Muscle of arm (tissue), 14 donors: ENCODE data around the gene GIMAP2. TPM values are rescaled to one million over a fixed set of nuclear protein-coding genes. Genes with fewer than 3 reads are reported as not detected.
"Not testable (repeated sequence)": the region's sequence is repeated elsewhere in the genome, so short reads cannot be mapped to it uniquely, and the experiment has no call there.

Experiments
- DNase-seq: peaks from one replicate; pipeline ENCODE4 v3.0.0-alpha.2; 2013
- long read RNA-seq, 11 donors: transcript quantifications; one replicate each; lab custom pipeline, GENCODE V29; 2026
- polyA plus RNA-seq, 12 donors: library from polyadenylated mRNA; unstranded; fragments of 120-200 nt; gene quantifications; one replicate each; pipeline ENCODE4 v1.2.1, GENCODE V29; 2013; ENCODE audit not compliant: insufficient read length in 12 of 12

GIMAP2 gene
- polyA plus RNA-seq = 1 to 10 TPM in 10 of 12 donors, not detected in 2; 3.6 to 8.3 (median 6.2) TPM
- long read RNA-seq, donor 1, transcript GIMAP2-201 (3 exons, 1,449 nt) = major isoform, 5 of 5 reads
- long read RNA-seq, donor 1, partial matches to known transcripts = 0 of 5 reads
- long read RNA-seq, donor 1, other reads (novel, unspliced or antisense) = 0 of 5 reads
- long read RNA-seq, donor 2 = 0 reads
- long read RNA-seq, donor 3 = 0 reads
- long read RNA-seq, donor 4, partial matches to known transcripts = 0 of 1 reads
- long read RNA-seq, donor 4, other reads (novel, unspliced or antisense) = 0 of 1 reads
- long read RNA-seq, donor 5, partial matches to known transcripts = 0 of 2 reads
- long read RNA-seq, donor 5, other reads (novel, unspliced or antisense) = 0 of 2 reads
- long read RNA-seq, donor 6 = 0 reads
- long read RNA-seq, donor 7, partial matches to known transcripts = 0 of 2 reads
- long read RNA-seq, donor 7, other reads (novel, unspliced or antisense) = 0 of 2 reads
- long read RNA-seq, donor 8, partial matches to known transcripts = 0 of 2 reads
- long read RNA-seq, donor 8, other reads (novel, unspliced or antisense) = 0 of 2 reads
- long read RNA-seq, donor 9 = 0 reads
- long read RNA-seq, donor 10, transcript GIMAP2-201 (3 exons, 1,449 nt) = major isoform, 5 of 6 reads
- long read RNA-seq, donor 10, partial matches to known transcripts = 0 of 6 reads
- long read RNA-seq, donor 10, other reads (novel, unspliced or antisense) = 0 of 6 reads
- long read RNA-seq, donor 11, partial matches to known transcripts = 0 of 4 reads
- long read RNA-seq, donor 11, other reads (novel, unspliced or antisense) = 0 of 4 reads

DNA sequence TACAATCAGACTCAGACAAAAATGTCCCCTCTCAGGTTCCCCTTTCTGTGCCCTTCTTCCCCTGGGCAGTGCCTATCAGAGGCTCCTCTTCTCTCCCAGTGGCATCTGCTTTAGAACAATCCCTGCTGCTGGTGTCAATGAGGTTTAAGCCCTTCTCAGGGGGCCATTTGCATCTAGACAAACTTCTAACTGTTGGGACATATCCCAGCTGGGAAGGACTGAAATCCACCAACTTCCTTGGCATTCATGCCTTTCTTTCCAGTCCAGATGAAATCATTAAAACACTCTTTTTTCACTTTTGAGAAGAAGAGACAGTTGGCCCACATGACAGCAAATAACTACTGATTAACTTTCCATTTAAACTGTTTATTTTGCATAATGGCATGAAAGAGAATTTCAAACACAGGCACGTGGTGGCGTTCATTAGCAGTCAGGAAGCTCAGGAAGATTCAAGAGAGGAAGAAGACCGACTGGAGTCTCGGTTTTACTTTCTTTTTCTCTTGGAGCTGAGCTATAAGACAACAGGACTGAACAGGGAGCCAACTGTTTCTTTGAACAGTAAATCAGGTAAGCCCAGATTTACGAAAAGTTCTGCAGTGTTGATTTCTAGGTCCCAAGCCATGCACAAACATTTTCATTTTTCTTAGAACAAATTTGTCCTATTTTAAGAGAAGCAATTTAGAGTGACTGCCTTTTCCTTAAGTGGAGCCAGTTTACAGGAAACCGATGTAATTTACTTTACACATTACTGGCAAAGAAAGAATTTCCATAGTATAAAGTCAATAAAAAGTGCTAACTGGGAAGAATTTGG lies at the start of gene GIMAP2:
GIMAP2 (plus strand) TSS at position 488 of the 811 bp plus-strand sequence. CDS start 1,354 bp downstream, outside the sequence.
- peak; percentile 48 for DNase-seq

DNA sequence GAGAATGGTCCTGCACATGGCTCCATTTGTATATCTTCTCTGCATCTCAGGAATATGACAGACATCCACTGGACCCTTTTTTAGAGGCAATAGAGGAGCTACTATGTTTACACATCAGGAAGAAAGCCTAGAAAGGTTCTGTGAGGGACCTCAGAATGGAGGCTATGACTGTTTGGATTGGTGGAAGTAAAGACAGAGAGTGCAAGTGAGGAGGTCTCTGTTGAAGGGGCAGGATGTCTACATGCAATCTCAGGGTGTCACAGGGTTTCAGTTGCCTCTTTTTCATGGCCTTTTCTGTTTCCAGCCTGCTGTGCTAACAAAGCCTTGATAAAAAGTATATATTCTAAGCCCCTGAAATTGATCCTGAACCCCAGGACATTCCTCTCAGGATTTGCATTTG lies 43.7 kb upstream of the GIMAP2 start:
- no peak for DNase-seq

DNA sequence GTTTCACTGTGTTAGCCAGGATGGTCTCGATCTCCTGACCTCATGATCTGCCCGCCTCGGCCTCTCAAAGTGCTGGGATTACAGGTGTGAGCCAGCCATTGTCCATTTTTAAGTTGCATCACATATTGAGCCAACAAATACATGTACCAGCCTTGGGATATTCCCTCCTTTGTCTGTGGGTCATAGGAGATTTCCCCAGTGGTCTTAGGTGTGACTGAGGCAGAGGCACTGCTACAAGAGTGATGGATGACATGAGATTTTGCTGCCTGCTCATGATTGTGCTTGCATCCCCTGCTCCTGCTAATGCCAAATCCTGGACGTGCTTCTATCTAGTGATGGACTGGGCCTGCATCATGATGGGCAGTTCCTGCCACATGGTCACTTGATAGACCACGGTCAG lies 42.6 kb upstream of the GIMAP2 start:
- no peak for DNase-seq

DNA sequence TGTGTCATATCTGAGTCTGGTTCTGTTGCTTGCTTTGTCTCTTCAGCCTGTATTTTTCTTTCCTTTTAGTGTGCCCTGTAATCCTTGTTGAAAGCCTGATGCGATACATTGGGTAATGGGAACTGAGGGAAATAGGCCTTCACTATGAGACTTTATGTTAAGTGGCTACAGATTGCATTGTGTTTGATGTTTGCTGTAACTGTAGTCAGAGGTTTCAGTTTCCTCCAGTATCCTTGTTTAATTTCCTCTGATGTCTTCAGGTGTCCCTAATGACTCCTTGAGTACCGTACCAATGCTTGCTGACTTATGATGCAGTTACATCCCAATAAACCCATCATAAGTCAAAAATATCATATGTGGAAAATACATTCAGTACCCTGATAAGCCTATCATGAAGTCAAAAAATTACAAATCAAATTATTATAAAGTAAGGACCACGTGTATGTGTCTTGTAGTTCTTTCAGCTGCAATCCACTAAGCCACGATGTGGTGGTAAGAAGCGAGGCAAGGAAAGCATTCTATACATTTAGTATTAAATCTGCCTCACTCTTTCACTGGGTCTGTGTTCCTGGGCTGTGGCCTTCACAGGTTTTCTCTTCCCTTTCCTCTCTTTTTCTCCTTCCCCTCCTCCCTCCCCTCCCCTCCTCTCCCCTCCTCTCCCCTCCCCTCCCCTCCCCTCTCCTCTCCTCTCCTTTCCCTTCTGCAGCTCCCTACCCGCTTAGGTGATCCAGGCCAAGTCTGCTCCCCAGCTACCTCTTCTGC lies 40.1 kb upstream of the GIMAP2 start:
- DNase-seq = no peak

DNA sequence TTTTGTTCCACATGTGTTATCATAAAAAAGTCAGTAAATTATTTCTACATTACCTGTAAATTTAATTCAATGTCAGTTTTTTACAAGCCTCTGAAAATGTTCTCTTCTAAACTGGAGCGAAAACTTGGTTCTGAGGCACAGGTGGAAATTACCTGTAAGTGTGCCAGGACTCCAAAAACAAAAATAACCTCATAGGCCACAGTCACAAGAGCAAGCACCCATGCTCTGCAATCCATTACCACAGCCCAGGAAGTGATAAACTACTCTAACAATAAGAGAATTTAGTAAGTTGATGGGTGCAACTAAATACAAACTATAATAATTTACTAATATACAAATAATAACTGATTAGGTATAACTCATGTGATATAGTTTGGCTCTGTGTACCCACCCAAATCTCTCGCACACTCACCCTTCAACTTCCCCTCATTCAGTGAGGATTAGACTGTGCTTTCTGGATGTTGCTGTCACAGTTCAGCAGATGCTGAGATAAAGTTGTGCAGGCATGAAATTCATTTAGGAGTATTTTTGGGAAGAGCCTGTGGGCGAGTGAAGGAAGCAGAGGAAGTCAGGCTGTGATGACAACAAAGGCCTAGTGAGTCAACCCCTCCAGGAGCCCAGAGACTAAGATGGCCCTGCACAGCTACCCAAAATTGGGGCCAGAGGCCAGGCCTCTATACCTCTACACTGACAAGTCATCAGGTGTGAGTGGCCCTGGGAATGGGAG lies 37.0 kb upstream of the GIMAP2 start:
- DNase-seq = no peak

DNA sequence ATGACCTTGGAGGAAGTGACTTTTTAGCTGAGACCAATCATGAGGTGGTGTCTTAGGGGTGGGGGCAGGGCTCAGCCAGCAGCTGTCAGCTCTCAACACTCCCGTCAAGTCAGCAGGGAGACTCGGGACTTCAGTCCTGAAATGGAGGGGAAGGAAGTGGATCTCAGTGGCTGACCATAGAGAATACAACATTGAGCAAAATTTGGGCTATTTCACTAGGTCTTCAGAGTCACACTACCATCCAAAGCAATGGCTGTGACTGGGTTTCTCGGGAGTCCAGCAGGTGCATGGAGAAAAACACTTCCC lies 36.5 kb upstream of the GIMAP2 start:
- no peak for DNase-seq

DNA sequence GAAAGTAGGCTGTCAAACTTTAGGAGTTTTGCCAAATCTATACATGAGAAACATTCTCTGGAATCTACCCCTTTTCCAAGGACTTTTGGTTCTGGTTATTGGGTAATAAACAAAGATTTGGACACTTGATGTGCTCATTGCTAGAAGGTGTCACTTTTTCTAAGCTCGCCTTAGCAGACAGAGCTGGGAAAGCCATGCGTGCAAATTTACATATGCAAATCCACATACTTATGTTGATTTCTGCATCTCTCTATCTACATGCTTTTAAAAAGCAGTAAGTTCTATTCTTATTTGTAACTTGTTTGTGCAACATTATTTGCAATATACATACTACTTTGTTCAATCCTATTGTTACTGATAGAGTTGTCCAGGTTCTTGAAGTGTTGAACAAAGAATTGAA lies 30.8 kb upstream of the GIMAP2 start:
- DNase-seq = no peak

DNA sequence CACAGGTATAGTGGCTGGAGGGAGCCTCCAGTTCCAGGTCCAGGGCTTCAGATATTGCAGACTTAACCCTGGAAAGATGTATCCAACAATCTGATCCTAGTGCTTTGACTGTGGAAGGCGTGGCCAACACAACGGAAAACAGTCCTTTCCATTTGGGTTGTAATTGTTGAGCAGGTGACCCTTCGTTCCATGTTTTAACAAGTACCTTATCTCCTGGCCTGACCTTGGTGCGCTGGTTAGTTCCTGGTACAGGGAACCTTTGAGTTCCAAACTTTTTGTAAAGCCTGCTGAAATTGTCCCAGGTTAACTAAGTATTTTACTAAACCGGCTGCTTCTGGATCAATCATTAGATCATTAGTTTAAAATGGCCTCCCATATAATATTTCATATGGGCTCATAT lies 29.5 kb upstream of the GIMAP2 start:
- no peak for DNase-seq

DNA sequence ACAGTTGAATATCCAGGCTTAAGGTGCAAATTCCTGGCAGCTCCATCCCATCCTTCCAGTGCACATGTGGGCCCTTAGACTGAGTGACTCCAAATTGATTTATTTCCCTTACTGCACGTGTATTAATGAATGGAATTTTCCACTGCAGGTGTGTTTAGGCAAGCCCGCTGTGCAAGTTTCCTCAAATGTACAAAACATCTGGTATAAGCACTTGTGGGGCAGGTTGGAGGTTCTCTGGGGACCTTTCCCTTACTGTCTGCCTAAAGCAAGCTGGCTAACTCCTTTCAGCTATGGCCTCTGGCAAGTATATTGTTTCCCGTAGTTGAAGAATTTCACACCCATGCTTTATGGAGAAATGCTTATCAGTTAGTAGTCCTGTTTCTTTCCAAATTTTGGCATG lies 28.0 kb upstream of the GIMAP2 start:
- DNase-seq = no peak

DNA sequence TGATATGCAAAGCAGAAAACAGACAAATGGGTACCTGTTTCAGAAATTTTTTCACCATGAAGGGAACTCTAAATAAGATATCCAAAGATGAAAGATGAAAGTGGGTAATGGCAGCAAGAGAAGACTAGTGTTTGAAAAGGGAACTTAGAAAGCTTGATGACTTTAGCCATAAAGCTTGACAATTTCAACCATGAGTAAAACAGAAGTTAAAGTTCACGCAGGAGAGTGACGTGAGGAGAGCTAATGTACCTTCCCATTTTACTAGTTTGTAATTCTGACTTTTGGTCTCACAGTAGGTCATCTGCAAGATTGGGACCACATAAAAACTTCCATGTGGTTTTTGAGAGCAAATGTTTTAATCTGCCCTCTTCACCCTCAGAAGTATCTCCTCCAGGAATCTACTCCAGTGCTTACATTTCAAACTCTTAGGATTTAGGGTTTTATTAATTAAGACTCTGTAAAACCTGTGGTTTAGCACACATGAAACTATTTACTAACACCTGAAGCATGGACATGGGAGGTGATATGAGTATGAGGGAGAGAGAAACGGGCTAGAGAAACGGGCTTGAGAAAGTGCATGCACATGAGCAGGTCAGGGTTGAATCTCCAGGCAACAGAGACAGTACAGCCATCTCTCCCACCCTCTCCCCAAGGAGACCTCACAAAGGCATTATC lies 24.4 kb upstream of the GIMAP2 start:
- DNase-seq = no peak

DNA sequence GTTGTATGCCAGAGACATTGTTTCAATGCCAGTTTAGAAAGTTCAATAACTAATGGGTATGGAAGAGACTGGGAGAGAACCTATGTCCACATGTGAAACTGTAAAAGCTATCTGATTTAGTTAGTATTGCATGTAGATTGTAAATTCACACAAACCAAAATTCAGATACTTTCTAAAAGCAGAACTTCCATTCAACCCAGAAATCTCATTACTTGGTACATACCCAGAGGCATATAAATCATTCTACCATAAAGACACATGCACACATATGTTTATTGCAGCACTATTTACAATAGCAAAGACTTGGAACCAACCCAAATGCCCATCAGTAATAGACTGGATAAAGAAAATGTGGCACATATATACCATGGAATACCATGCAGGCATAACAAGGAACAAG lies 22.7 kb upstream of the GIMAP2 start:
- DNase-seq = not testable (repeated sequence)

DNA sequence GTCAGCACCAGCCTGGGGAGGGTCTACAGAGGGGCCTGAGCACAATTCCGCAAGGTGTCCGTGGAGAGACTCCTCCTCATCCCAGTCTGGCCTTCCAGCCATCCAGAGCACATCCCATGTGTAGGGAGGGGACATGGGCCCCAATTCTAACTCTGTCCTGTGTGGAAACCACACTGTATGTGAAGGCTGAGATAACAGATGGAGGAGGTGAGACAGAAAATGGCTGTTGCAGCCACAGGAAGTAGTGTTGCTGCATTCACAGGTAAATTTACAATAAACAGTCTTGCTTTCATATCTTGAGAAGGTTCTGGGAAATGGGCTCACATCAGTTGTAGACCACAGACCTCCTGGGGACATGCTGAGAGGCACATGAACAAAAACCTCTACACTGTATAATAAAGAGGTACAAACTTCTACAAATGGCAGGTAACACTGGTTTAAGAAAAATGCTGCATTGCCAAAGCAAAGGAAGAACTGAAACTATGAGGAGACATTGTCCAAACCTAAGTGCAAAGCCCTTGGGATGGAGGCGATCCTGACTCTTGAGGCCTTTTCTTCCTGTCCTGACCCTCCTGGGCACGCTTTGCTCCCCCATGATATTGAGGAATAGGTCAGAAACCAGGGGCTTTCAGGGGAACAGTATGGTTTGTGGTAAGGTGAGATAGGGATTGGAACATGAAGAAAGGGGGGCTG lies 21.6 kb upstream of the GIMAP2 start:
- no peak for DNase-seq

DNA sequence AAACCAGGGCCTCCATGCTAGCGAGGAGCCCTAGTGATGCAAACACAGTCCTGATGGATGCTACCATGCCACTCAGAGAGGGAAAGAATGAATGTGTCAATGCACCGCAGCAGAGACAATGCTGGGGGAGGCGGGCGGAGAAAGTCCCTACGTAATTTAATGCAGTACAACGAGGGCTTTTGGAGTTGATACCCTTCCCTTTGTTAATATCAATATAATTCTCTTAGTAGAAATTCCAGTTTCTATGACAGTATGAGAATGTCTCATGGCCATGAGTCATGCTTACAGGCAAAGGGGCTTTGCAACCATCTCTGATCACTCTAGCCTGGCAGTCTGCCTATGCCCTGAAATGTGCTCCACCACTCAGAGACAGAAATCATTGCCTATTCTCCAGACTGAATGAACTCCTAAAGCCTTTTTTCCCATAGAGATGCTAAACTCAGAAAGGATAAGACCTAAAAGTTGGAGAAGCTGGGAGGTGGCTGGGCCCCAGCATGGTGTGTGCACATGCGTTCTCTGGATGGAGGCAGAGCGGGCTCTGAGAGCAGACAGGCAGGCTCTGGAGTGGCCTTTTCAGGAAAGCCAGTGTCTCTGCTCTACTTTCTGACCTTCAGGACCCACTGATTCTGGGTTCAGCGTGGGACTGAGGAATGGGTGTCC lies 20.3 kb upstream of the GIMAP2 start:
- no peak for DNase-seq

DNA sequence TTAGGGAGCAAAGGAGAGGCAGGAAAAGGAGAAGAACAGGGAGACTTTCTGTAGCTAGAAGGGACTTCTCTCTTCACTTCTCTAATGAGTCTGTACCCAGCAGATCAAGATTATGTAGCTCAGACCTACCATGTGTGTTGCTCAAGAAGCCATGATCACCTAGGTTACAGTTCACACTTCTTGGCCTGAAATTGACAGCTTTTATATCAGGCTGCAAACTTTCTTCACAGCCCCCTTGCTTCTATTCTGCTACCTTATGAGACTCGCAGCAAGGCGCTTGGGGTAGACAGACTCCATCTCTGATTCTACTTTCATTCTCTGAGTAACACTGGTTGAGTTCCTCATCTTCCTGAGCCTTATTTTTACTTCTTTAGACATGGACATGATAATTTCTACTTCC lies 19.6 kb upstream of the GIMAP2 start:
- no peak for DNase-seq

DNA sequence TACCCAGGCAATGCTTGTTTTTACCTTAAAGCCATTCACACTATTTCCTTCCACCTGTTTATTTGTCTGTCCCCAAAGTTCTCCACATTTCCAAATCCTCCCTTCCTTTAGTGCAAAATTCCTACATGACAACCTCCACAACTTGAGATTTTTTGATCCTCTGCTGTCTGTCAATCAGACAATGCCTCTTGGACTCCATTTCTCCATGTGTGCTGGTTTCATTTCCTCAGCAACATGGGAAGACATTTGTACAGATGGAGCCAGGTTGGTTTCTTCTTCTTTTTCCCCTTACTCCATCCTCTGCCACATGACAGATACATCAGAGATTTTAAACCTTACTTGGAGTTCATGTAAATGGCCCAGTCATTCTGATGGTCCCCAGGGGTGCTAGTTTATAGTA lies 19.1 kb upstream of the GIMAP2 start:
- no peak for DNase-seq

DNA sequence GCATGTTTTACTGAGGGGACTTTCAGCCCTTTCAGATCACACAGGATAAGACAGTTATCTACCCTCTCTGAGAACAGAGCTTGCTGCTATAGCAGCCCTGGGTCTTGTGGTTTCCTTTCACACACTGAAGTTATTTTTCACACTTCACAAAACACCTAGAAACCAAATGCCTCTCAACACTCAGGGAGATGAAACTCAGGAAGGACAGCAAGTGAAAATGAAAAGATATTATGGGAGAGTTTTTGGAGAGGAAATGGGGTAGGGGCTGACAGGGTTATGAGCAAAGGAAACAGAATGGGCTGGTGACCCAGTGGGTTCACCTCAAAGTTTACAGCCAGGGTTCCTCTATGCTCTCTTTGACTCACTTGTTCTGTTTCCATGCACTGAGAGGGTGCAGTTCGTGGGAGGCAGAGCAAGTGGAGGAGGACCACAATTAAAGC lies 17.0 kb upstream of the GIMAP2 start:
- no peak for DNase-seq

DNA sequence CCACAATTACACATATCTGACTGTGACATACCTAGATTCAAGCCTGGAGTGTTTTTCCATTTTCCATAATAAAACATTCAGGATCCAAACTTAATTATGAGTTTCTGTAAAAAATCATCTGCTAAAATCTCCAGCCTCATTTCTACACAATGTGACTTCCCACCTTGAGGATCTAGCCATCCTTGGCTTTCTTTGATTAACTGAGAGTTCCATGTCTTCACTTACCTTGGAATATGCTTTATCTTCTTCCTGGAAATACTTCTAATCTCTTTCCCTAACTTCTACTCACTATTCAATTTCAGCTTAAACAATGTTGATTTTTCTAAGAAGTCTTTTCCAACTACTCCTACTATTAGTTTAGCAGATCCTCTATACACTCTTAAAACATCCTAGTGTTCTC lies 16.5 kb upstream of the GIMAP2 start:
- DNase-seq = no peak

DNA sequence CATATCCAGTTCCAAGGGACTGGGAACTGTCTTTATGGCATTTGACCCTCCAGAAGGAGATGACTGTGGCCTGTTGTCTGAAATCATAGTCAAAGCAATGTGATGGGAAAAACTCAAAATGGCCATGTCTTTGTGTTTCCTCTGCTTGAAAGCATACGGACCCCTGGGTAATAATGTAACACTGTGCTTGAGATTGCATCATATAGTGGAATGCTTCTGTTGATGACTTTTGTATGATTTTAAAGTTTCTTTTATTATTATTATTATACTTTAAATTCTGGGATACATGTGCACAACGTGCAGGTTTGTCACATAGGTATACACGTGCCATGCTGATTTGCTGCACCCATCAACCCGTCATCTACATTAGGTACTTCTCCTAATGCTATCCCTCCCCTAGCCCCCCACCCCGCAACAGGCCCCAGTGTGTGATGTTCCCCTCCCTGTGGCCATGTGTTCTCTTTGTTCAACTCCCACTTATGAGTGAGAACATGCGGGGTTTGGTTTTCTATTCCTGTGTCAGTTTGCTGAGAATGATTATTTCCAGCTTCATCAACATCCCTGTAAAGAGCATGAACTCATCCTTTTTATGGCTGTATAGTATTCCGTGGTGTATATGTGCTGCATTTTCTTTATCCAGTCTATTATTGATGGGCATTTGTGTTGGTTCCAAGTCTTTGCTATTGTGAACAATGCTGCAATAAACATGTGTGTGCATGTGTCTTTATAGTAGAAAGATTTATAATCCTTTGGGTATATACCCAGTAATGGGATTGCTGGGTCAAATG lies 13.5 kb upstream of the GIMAP2 start:
- DNase-seq = not testable (repeated sequence)
